Measurements from ENCODE around the gene PEX14. TPM values are rescaled to one million over a fixed set of nuclear protein-coding genes. Genes with fewer than 3 reads are reported as not detected.

Gene PEX14
- total and polyA plus RNA-seq, 9 of the 15 experiments (the other 6 are each of a cell fraction or from before 2014, with no cell fraction given) = 2.6 to 45.7 (median 22.7) TPM

GRCh38 chr1:10644307-10645128 is 169.8 kb downstream of the PEX14 start (continued):
- TF ChIP-seq ZNF518B (CRISPR knock-in tag; IDR thresholded peaks at IDR 0.05) (no peak), HNRNPUL1 (IDR thresholded peaks at IDR 0.05; ENCODE audit: low read length) (no peak), CEBPZ (IDR thresholded peaks at IDR 0.05; ENCODE audit: borderline replicate concordance, low read depth, low read length) (no peak)
